ENCODE data around the gene NARF. TPM values are rescaled to one million over a fixed set of nuclear protein-coding genes. Genes with fewer than 3 reads are reported as not detected.

NARF gene
- total and polyA plus RNA-seq, 2 experiments from 2014 or later: 66.1 to 67.1 TPM

GRCh38 chr17:82489851-82490511 is 31.4 kb downstream of the NARF start:
- H3K4me3 Mint-ChIP-seq: no peak overlapping the region
- peaks cover 5% of the 10 kb centered on the region; the same call in 2 of the 3 replicates for H3K4me1 Mint-ChIP-seq

DNA sequence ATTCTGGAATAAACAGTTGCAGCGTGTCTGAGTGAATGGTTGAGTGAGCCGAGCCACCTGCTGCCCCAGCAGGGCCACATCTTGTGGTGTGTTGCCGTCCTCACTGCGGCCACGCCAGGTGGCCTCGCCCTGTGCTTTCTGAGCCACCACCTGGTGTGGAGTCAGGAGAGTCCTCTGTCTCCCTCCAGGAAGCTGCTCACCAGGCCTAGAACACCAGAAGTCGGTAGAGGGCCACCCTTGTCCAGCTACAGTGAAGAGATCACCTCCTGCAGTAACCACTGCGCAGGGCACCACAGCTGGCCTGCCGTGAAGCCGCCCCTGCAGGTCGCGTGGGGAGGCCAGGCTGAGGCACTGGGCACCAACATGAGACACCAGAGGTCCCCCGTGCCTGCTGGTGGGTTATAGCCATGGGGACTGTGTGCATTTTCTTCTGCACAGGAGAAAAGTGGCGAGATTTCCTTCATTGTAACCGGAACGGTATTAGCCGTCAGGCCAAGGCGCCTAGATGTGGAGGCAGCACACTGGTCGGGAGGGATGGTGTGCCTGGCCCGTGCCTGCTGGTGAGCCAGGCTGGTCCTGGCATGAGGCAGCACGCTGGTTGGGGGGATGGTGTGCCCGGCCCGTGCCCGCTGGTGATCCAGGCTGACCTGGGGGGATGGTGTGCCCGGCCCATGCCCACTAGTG is 32.1 kb downstream of the NARF start:
- Histone ChIP-seq H3K27ac (ENCODE audit: low read depth) (no peak overlapping the region), H3K27me3 (ENCODE audit: insufficient read depth) (no peaks in the 10 kb centered on the region), H2AFZ (no peak overlapping the region), H3K36me3 (ENCODE audit: insufficient read depth) (no peaks in the 10 kb centered on the region), H3K79me2 (replicated peaks; ENCODE audit: insufficient read depth) (no peaks in the 10 kb centered on the region), H3K4me2 (no peak overlapping the region), H3K4me1 (ENCODE audit: insufficient read depth) (peaks cover 12% of the 10 kb centered on the region), H3F3A (replicated peaks; ENCODE audit: low read depth) (peaks cover 12% of the 10 kb centered on the region; the same call in 1 of the 2 replicates), H3K9me2 (ENCODE audit: insufficient read depth) (no peaks in the 10 kb centered on the region), H3K4me3 (no peak overlapping the region), H4K20me1 (replicated peaks; ENCODE audit: insufficient read depth) (no peaks in the 10 kb centered on the region)
- H3K4me1 Mint-ChIP-seq: peaks cover 5% of the 10 kb centered on the region; the same call in 2 of the 3 replicates
- no peak overlapping the region for H3K27ac Mint-ChIP-seq
- no peak overlapping the region for H3K4me3 Mint-ChIP-seq
- H3K36me3 Mint-ChIP-seq (ENCODE audit: low read depth): peaks cover 26% of the 10 kb centered on the region
- H3K9me3 Mint-ChIP-seq: peaks cover 6% of the 10 kb centered on the region; the same call in 2 of the 3 replicates
- TF ChIP-seq POLR2AphosphoS5 (IDR thresholded peaks at IDR 0.05; ENCODE audit: low read depth): no peak
- TF ChIP-seq EZH2 (IDR thresholded peaks at IDR 0.05; ENCODE audit: low read depth, unreplicated experiment): no peak
- no peak for TF ChIP-seq CTCF (conservative IDR thresholded peaks at IDR 0.05; ENCODE audit: low read depth in 2 of 2)
- TF ChIP-seq JUNB (IDR thresholded peaks at IDR 0.05; ENCODE audit: unreplicated experiment): no peak
- TF ChIP-seq EZH2phosphoT487 (IDR thresholded peaks at IDR 0.05; ENCODE audit: unreplicated experiment): no peak
- TF ChIP-seq STAT1 (IDR thresholded peaks at IDR 0.05; ENCODE audit: unreplicated experiment): no peak
- no peak for TF ChIP-seq ETS1 (IDR thresholded peaks at IDR 0.05)
- TF ChIP-seq NANOG (IDR thresholded peaks at IDR 0.05; ENCODE audit: borderline replicate concordance): no peak
- no peak for TF ChIP-seq ZNF331 (CRISPR knock-in tag; IDR thresholded peaks at IDR 0.05; ENCODE audit: low read depth)
- TF ChIP-seq REST (IDR thresholded peaks at IDR 0.05; ENCODE audit: unreplicated experiment): no peak
- no peak for TF ChIP-seq ZNF114 (CRISPR knock-in tag; IDR thresholded peaks at IDR 0.05)
- ATAC-seq (no peak), DNase-seq (ENCODE audit: low spot score) (no peak)
- H3K27me3 Mint-ChIP-seq (ENCODE audit: insufficient read depth, low read depth, poor library complexity): peaks cover 22% of the 10 kb centered on the region

More at GRCh38 chr17:82489851-82490511, 31.4 kb downstream of the NARF start:
- TF ChIP-seq ZNF114 (CRISPR knock-in tag; IDR thresholded peaks at IDR 0.05): no peak
- no peak for TF ChIP-seq CREB1 (CRISPR knock-in tag; IDR thresholded peaks at IDR 0.05; ENCODE audit: low read depth)
- TF ChIP-seq STAT1 (IDR thresholded peaks at IDR 0.05; ENCODE audit: unreplicated experiment): no peak
- Histone ChIP-seq H3K79me2 (replicated peaks; ENCODE audit: insufficient read depth) (no peaks in the 10 kb centered on the region), H3K36me3 (ENCODE audit: insufficient read depth) (no peaks in the 10 kb centered on the region), H2AFZ (no peak overlapping the region), H3F3A (replicated peaks; ENCODE audit: low read depth) (peaks cover 8% of the 10 kb centered on the region; the same call in 1 of the 2 replicates), H4K20me1 (replicated peaks; ENCODE audit: insufficient read depth) (no peaks in the 10 kb centered on the region), H3K4me1 (ENCODE audit: insufficient read depth) (peaks cover 8% of the 10 kb centered on the region; the same call in 1 of the 2 replicates), H3K27me3 (ENCODE audit: insufficient read depth) (no peaks in the 10 kb centered on the region), H3K27ac (ENCODE audit: low read depth) (no peak overlapping the region), H3K9me2 (ENCODE audit: insufficient read depth) (no peaks in the 10 kb centered on the region), H3K4me3 (no peak overlapping the region), H3K4me2 (no peak overlapping the region)
- H3K36me3 Mint-ChIP-seq (ENCODE audit: low read depth): peaks cover 32% of the 10 kb centered on the region
- H3K27ac Mint-ChIP-seq: no peak overlapping the region
- peaks cover 6% of the 10 kb centered on the region; the same call in 2 of the 3 replicates for H3K9me3 Mint-ChIP-seq
- DNase-seq (ENCODE audit: low spot score): no peak
- no peak for ATAC-seq
- peaks cover 22% of the 10 kb centered on the region for H3K27me3 Mint-ChIP-seq (ENCODE audit: insufficient read depth, low read depth, poor library complexity)
